Neural progenitor cell (in vitro differentiated cells): ENCODE data around the gene DIP2A. TPM values are rescaled to one million over a fixed set of nuclear protein-coding genes. Genes with fewer than 3 reads are reported as not detected.

Experiments
- DNase-seq: peaks from one replicate; pipeline ENCODE4 v3.0.0-alpha.2; 2016; ENCODE audit warnings: low spot score
- H2AFZ ChIP-seq: fragments of 200-600 bp; sonication (generic); replicated peaks from 2 replicates; pipeline ENCODE4 v1.6.1; 2016; ENCODE audit warnings: antibody characterized with exemption
- H3F3A ChIP-seq: fragments of 200-600 bp; sonication (generic); 2 replicates; pipeline ENCODE4 v1.6.1; 2016; ENCODE audit warnings: antibody characterized with exemption, low read depth
- H3K27ac ChIP-seq: fragments of 200-600 bp; sonication (generic); 2 replicates; pipeline ENCODE4 v1.5.1; 2016; ENCODE audit warnings: mild to moderate bottlenecking
- H3K27me3 ChIP-seq: fragments of 200-600 bp; sonication (generic); 2 replicates; pipeline ENCODE4 v1.6.1; 2016; ENCODE audit warnings: mild to moderate bottlenecking, moderate library complexity
- H3K36me3 ChIP-seq: fragments of 200-600 bp; sonication (generic); 2 replicates; pipeline ENCODE4 v1.5.1; 2016
- H3K4me1 ChIP-seq: fragments of 200-600 bp; sonication (generic); 2 replicates; pipeline ENCODE4 v1.6.1; 2016; ENCODE audit warnings: mixed run types
- H3K4me2 ChIP-seq: fragments of 200-600 bp; sonication (generic); 2 replicates; pipeline ENCODE4 v1.6.1; 2016
- H3K4me3 ChIP-seq: fragments of 200-600 bp; sonication (generic); 2 replicates; pipeline ENCODE4 v1.5.1; 2016
- H3K79me2 ChIP-seq: fragments of 200-600 bp; sonication (generic); 2 replicates; pipeline ENCODE4 v1.6.1; 2016; ENCODE audit warnings: low read depth
- H3K9ac ChIP-seq: fragments of 200-600 bp; sonication (generic); 2 replicates; pipeline ENCODE4 v1.6.1; 2016
- H3K9me3 ChIP-seq: fragments of 200-600 bp; sonication (generic); 2 replicates; pipeline ENCODE4 v1.5.1; 2016; ENCODE audit warnings: low read depth
- H4K20me1 ChIP-seq: fragments of 200-600 bp; sonication (generic); 2 replicates; pipeline ENCODE4 v1.6.1; 2016; ENCODE audit warnings: low read depth
- H3K27ac Mint-ChIP-seq: 3 replicates; pipeline ENCODE4 v1.8.0; 2021; ENCODE audit warnings: mixed read lengths
- H3K27me3 Mint-ChIP-seq: 2 replicates; pipeline ENCODE4 v1.8.0; 2022; ENCODE audit warnings: low read depth, mild to moderate bottlenecking, inconsistent platforms, moderate library complexity, mixed read lengths; ENCODE audit not compliant: insufficient read depth
- H3K36me3 Mint-ChIP-seq: 3 replicates; pipeline ENCODE4 v1.8.0; 2021; ENCODE audit warnings: mixed read lengths
- H3K4me1 Mint-ChIP-seq: 3 replicates; pipeline ENCODE4 v1.8.0; 2021; ENCODE audit warnings: mixed read lengths
- H3K4me3 Mint-ChIP-seq: 3 replicates; pipeline ENCODE4 v1.8.0; 2021; ENCODE audit warnings: mild to moderate bottlenecking, moderate library complexity, mixed read lengths
- H3K9me3 Mint-ChIP-seq: 3 replicates; pipeline ENCODE4 v1.8.0; 2020; ENCODE audit warnings: mixed read lengths
- CTCF ChIP-seq: fragments of 200-600 bp; sonication (generic); IDR thresholded peaks from 2 replicates; pipeline ENCODE4 v1.5.1; 2017; ENCODE audit warnings: antibody characterized with exemption, mild to moderate bottlenecking
- EZH2 ChIP-seq: fragments of 200-600 bp; sonication (generic); IDR thresholded peaks from 2 replicates; pipeline ENCODE4 v1.6.1; 2017; ENCODE audit warnings: antibody characterized with exemption, mild to moderate bottlenecking, moderate library complexity
- EZH2phosphoT487 ChIP-seq: fragments of 200-600 bp; sonication (generic); IDR thresholded peaks from 2 replicates; pipeline ENCODE4 v1.6.1; 2017; ENCODE audit warnings: antibody characterized with exemption
- total RNA-seq: library from RNA; depleted of rRNA; stranded (reverse); fragments of >200 nt; gene quantifications from 2 replicates; pipeline ENCODE4 v1.2.3, GENCODE V29; 2015; ENCODE audit warnings: low replicate concordance

DIP2A gene
- total RNA-seq, 1 donor from 2014 or later = 50.7 TPM

DNA sequence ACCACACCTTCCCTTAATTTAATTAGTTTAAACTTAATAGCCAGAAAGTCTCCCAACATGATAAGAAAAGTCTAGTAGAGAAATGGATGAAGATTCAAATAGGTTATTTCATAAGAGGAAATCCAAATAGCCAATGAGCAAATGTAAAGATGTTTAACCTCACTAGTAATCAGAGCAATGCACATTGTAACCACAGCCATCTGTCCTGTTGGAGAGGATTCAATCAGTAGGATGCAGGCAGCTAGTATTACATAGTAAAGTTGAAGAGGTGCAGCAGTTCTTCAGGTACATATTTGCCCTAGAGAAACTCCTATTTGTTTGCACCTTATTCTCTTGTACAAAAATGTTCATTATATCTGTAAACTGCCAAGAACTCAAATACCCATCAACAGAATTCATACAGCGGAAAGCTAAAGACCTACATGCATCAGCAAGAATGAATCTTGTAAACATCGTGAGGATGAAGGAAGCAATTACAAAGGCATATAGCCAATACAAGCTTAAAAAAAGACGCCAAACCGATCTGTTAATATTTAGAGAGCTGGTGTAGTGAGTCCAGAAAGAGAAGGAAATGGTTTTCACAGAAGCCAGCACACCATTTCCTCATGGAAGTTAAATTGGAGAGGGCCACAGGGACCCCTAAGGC is 27.9 kb downstream of the DIP2A start:
- Mint-ChIP-seq H3K4me1 (no peaks in the 10 kb centered on the region), H3K27ac (no peak overlapping the region), H3K9me3 (no peaks in the 10 kb centered on the region), H3K4me3 (no peak overlapping the region), H3K27me3 (no peaks in the 10 kb centered on the region), H3K36me3 (peaks cover 14% of the 10 kb centered on the region)
- Histone ChIP-seq H3K79me2 (peaks cover 6% of the 10 kb centered on the region), H3F3A (no peaks in the 10 kb centered on the region), H3K27ac (no peak overlapping the region), H3K27me3 (no peaks in the 10 kb centered on the region), H4K20me1 (peaks cover 16% of the 10 kb centered on the region), H3K9ac (no peak overlapping the region), H3K4me3 (no peak overlapping the region), H3K9me3 (no peaks in the 10 kb centered on the region), H2AFZ (no peak overlapping the region), H3K36me3 (no peaks in the 10 kb centered on the region), H3K4me2 (no peak overlapping the region), H3K4me1 (no peaks in the 10 kb centered on the region)
- TF ChIP-seq EZH2phosphoT487 (no peak), CTCF (no peak), EZH2 (no peak)
- no peak for DNase-seq

GRCh38 chr21:46489162-46489663 is 30.5 kb downstream of the DIP2A start:
- no peaks in the 10 kb centered on the region for H3K36me3 ChIP-seq
- Mint-ChIP-seq H3K9me3 (peaks cover 3% of the 10 kb centered on the region), H3K36me3 (peaks cover 35% of the 10 kb centered on the region)

DNA sequence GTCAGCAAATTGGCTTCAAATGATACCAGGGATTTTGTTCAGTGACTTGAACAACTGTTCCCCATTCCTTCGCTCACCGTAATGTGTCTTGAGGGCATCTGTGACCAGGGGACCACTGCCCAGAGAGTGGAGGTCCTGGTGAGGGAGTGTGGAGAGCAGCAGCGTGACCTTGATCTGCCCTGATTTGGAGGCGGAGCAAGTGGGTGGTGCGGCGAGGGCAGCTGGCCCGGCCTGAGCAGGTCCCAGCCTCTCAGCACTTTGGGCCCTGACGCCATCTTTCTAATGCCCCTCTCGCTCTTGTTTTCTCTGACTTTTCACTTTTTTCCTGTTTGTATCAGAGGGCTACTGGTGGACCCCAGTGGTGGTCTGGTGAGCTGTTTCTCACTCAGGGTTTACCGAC is 31.1 kb downstream of the DIP2A start:
- H3K4me1 ChIP-seq = no peaks in the 10 kb centered on the region
- no peak overlapping the region for H3K9ac ChIP-seq
- H3K27ac ChIP-seq = no peak overlapping the region
- H3K9me3 ChIP-seq = no peaks in the 10 kb centered on the region
- Mint-ChIP-seq H3K9me3 (peaks cover 3% of the 10 kb centered on the region), H3K27ac (no peak overlapping the region), H3K27me3 (no peaks in the 10 kb centered on the region), H3K4me1 (no peaks in the 10 kb centered on the region), H3K36me3 (peaks cover 37% of the 10 kb centered on the region), H3K4me3 (no peak overlapping the region)
- H3K4me3 ChIP-seq = no peak overlapping the region
- no peak overlapping the region for H2AFZ ChIP-seq
- no peaks in the 10 kb centered on the region for H3K27me3 ChIP-seq
- H3K4me2 ChIP-seq = no peak overlapping the region
- H3F3A ChIP-seq = no peaks in the 10 kb centered on the region
- no peaks in the 10 kb centered on the region for H3K36me3 ChIP-seq
- peaks cover 15% of the 10 kb centered on the region for H4K20me1 ChIP-seq
- DNase-seq = no peak
- TF ChIP-seq EZH2phosphoT487 = no peak
- no peak for TF ChIP-seq EZH2
- no peak for TF ChIP-seq CTCF
- no peaks in the 10 kb centered on the region for H3K79me2 ChIP-seq

More at GRCh38 chr21:46489162-46489663, 30.5 kb downstream of the DIP2A start:
- no peak overlapping the region for H2AFZ ChIP-seq
- H3K27me3 ChIP-seq = no peaks in the 10 kb centered on the region
- Mint-ChIP-seq H3K27ac (no peak overlapping the region), H3K4me3 (no peak overlapping the region), H3K4me1 (no peaks in the 10 kb centered on the region), H3K27me3 (no peaks in the 10 kb centered on the region)
- H3K27ac ChIP-seq = no peak overlapping the region
- no peaks in the 10 kb centered on the region for H3K79me2 ChIP-seq
- H3K4me1 ChIP-seq = no peaks in the 10 kb centered on the region
- no peak for TF ChIP-seq EZH2
- TF ChIP-seq EZH2phosphoT487 = no peak
- no peak for TF ChIP-seq CTCF
- H3K4me2 ChIP-seq = no peak overlapping the region
- no peak overlapping the region for H3K4me3 ChIP-seq
- H4K20me1 ChIP-seq = peaks cover 15% of the 10 kb centered on the region
- DNase-seq = no peak
- no peaks in the 10 kb centered on the region for H3K9me3 ChIP-seq
- H3F3A ChIP-seq = no peaks in the 10 kb centered on the region
- H3K9ac ChIP-seq = no peak overlapping the region
